Loucy (cell line): ENCODE data around the gene LZTFL1.

Experiments used
- H2AFZ ChIP-seq: fragments of 200-600 bp; sonication (generic); 2 replicates; pipeline ENCODE4 v1.6.0; 2016; ENCODE audit warnings: antibody characterized with exemption, mild to moderate bottlenecking, low read length, moderate library complexity
- H3F3A ChIP-seq: fragments of 200-600 bp; 2 replicates; pipeline ENCODE4 v1.6.0; 2016; ENCODE audit warnings: antibody characterized with exemption, low read depth, mild to moderate bottlenecking
- H3K27me3 ChIP-seq: fragments of 200-600 bp; sonication (generic); 2 replicates; pipeline ENCODE4 v1.6.1; 2014; ENCODE audit warnings: low read length, mild to moderate bottlenecking; ENCODE audit not compliant: insufficient read depth, poor library complexity, severe bottlenecking
- H3K36me3 ChIP-seq: fragments of 200-600 bp; sonication (generic); 2 replicates; pipeline ENCODE4 v1.6.1; 2016; ENCODE audit warnings: low read length; ENCODE audit not compliant: insufficient read depth
- H3K4me1 ChIP-seq: fragments of 200-600 bp; sonication (generic); 2 replicates; pipeline ENCODE4 v1.5.1; 2014; ENCODE audit warnings: low read length, mild to moderate bottlenecking; ENCODE audit not compliant: insufficient read depth, poor library complexity, severe bottlenecking
- H3K4me2 ChIP-seq: fragments of 200-600 bp; sonication (generic); 2 replicates; pipeline ENCODE4 v1.6.0; 2014; ENCODE audit warnings: antibody characterized with exemption, low read length, low read depth, mild to moderate bottlenecking; ENCODE audit not compliant: poor library complexity, severe bottlenecking
- H3K4me3 ChIP-seq: fragments of 200-600 bp; sonication (generic); 2 replicates; pipeline ENCODE4 v1.5.1; 2014; ENCODE audit warnings: low read length, mild to moderate bottlenecking, mixed read lengths; ENCODE audit not compliant: poor library complexity, severe bottlenecking
- H3K79me2 ChIP-seq: fragments of 200-600 bp; sonication (generic); 2 replicates; pipeline ENCODE4 v1.6.1; 2014; ENCODE audit warnings: low read length; ENCODE audit not compliant: insufficient read depth
- H3K9ac ChIP-seq: fragments of 200-600 bp; sonication (generic); 2 replicates; pipeline ENCODE4 v1.6.0; 2014; ENCODE audit warnings: mild to moderate bottlenecking, low read depth, low read length, moderate library complexity; ENCODE audit not compliant: poor library complexity, severe bottlenecking
- H3K9me2 ChIP-seq: fragments of 200-600 bp; sonication (generic); replicated peaks from 2 replicates; pipeline ENCODE4 v1.6.1; 2016; ENCODE audit warnings: low read depth, low read length, mixed read lengths
- H3K9me3 ChIP-seq: fragments of 200-600 bp; sonication (generic); 2 replicates; pipeline ENCODE4 v1.6.1; 2014; ENCODE audit warnings: mild to moderate bottlenecking, antibody characterized with exemption, low read length, low read depth; ENCODE audit not compliant: insufficient read depth
- H4K20me1 ChIP-seq: fragments of 200-600 bp; sonication (generic); 2 replicates; pipeline ENCODE4 v1.6.0; 2014; ENCODE audit warnings: antibody characterized with exemption, low read length, mild to moderate bottlenecking; ENCODE audit not compliant: insufficient read depth, poor library complexity, severe bottlenecking
- CTCF ChIP-seq: fragments of 200-600 bp; sonication (generic); conservative IDR thresholded peaks from 2 replicates; pipeline ENCODE4 v1.5.1; 2014; ENCODE audit warnings: mild to moderate bottlenecking, antibody characterized with exemption, low read length
- EZH2phosphoT487 ChIP-seq: fragments of 200-600 bp; IDR thresholded peaks from 2 replicates; pipeline ENCODE4 v1.6.1; 2018; ENCODE audit warnings: antibody characterized with exemption, mild to moderate bottlenecking, moderate library complexity, borderline replicate concordance

LZTFL1 gene

GRCh38 chr3:45865563-45865962 lies 23.6 kb upstream of the LZTFL1 start:
- peaks cover 3% of the 10 kb centered on the region; the same call in 1 of the 2 replicates for H3F3A ChIP-seq
- no peak overlapping the region for H3K4me3 ChIP-seq
- no peaks in the 10 kb centered on the region for H3K79me2 ChIP-seq
- no peak for TF ChIP-seq EZH2phosphoT487
- no peak for TF ChIP-seq CTCF
- no peaks in the 10 kb centered on the region for H3K9me3 ChIP-seq
- H3K36me3 ChIP-seq, result no peaks in the 10 kb centered on the region
- H3K27me3 ChIP-seq, result no peaks in the 10 kb centered on the region
- H3K4me2 ChIP-seq, result no peak overlapping the region
- no peaks in the 10 kb centered on the region for H4K20me1 ChIP-seq
- no peaks in the 10 kb centered on the region for H3K9me2 ChIP-seq
- H3K4me1 ChIP-seq, result peaks cover 35% of the 10 kb centered on the region
- no peak overlapping the region for H3K9ac ChIP-seq
- H2AFZ ChIP-seq, result no peak overlapping the region

DNA sequence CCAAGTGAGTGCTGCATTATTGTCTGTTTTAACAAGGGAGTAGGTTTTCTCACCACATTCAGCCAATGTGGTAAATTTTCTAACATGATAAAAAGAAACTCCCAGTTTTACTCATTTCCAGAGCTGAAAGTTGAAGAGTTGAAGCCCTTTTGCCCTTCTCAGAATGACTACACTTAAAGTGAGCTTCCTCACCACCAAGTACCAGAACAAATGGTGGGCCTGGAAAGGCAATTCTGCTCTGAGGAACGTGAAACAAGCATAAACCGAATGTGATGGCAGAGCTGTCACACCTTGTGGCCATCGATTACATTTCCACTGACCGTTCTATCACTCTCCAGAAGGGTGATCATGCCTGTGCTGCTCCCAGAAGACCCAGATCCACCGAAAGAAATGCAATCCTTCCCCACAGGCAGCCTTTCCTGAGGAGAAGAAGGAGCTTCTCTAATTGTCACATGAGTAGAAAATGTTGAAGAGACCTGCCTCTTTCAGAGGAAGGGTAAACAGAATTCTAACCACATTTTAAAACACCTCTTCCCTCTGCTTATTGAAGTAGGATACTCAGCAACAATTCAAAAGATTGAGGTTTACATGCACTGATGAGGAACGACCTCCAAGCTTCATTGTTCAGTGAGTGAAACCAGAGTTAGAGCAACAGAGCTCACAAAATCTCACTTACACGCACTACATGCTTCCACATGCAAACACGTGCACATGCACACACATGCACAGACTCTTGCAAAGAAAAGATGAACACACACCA lies 23.0 kb upstream of the LZTFL1 start:
- no peaks in the 10 kb centered on the region for H3K9me2 ChIP-seq
- H4K20me1 ChIP-seq, result no peaks in the 10 kb centered on the region
- no peaks in the 10 kb centered on the region for H3K79me2 ChIP-seq
- H3K27me3 ChIP-seq, result no peaks in the 10 kb centered on the region
- no peak overlapping the region for H2AFZ ChIP-seq
- no peak overlapping the region for H3K9ac ChIP-seq
- TF ChIP-seq CTCF, result no peak
- TF ChIP-seq EZH2phosphoT487, result no peak
- no peaks in the 10 kb centered on the region for H3K9me3 ChIP-seq
- H3K36me3 ChIP-seq, result no peaks in the 10 kb centered on the region
- no peaks in the 10 kb centered on the region for H3F3A ChIP-seq
- H3K4me2 ChIP-seq, result no peak overlapping the region
- no peak overlapping the region for H3K4me3 ChIP-seq
- peaks cover 32% of the 10 kb centered on the region for H3K4me1 ChIP-seq

DNA sequence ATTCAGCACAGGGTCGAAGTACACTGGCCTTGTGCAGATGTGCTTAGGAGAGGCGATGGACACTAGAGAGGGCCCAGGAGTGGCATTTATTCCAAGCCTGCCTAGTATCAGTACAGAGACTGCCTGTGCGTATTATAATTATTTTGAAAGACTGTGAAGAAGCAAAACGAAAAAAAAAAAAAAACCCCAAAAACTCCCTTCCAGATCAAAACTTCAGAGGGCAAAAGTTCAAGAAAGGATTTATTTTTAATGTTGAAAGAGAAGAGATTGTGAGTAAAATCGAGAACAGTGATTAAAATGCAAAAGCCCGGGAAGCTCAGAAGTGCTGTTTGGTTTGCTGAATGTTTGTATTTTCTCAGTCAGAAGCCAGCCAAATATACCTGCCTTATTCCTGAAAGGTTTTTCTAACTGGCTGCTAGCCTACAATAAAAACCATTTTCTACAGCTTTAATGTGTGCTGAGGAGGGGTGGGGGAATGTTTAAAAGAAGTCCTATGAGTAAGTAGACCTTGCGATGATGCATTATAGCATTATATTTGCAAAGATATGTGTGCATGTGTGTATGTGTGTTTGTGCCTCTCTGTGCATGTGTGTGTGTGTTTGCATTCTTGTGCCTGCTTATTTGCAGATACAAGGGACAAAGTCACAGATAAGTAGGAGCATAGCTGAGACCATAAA lies 19.3 kb upstream of the LZTFL1 start:
- no peaks in the 10 kb centered on the region for H3K27me3 ChIP-seq
- no peak overlapping the region for H3K4me3 ChIP-seq
- no peaks in the 10 kb centered on the region for H3K36me3 ChIP-seq
- no peaks in the 10 kb centered on the region for H3K79me2 ChIP-seq
- H3F3A ChIP-seq, result no peaks in the 10 kb centered on the region
- TF ChIP-seq EZH2phosphoT487 (no peak), CTCF (no peak)
- H4K20me1 ChIP-seq, result no peaks in the 10 kb centered on the region
- H3K4me1 ChIP-seq, result peaks cover 14% of the 10 kb centered on the region
- H3K4me2 ChIP-seq, result no peak overlapping the region
- H2AFZ ChIP-seq, result no peak overlapping the region
- no peaks in the 10 kb centered on the region for H3K9me3 ChIP-seq
- H3K9me2 ChIP-seq, result no peaks in the 10 kb centered on the region
- H3K9ac ChIP-seq, result no peak overlapping the region
